ENCODE results near the gene ZCCHC4. TPM values are rescaled to one million over a fixed set of nuclear protein-coding genes. Genes with fewer than 3 reads are reported as not detected.

Gene ZCCHC4
- total RNA-seq, 6 donors from 2014 or later, result 7.0 to 41.9 (median 10.6) TPM

DNA sequence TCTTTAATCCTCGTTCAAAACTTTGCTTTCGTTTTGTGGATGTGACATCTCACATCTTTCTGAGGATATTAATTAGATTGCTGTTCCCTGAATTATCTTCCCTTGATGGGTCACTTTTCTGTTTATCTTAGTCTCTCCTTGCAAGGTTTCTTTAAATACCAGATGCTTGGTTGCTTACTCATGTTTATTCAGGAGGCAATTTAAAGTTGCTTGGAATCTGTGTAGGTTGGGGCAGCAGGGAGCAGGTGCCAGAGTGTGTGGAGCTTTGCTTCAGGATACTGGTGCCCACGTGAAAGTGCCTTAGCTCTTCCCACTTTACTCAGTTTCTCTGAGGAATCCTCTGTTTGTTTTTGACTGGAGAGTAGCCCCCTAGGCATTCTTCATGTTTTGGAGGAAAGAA is 88.5 kb downstream of the ZCCHC4 start:
- no peak overlapping the region for H3K4me3 ChIP-seq
- ATAC-seq (ENCODE audit: low FRiP score in 2 of 2) (no peak), DNase-seq (no peak)
- no peaks in the 10 kb centered on the region for H3K27me3 ChIP-seq
- peaks cover 0 to 6% (median 0%) of the 10 kb centered on the region in 4 donors for H3K9me3 ChIP-seq
- no peak overlapping the region for H3K27ac ChIP-seq
- 77 to 85% methylated on average over 3 of the region's 3 CpGs for WGBS, 2 donors
- no peak for TF ChIP-seq POLR2A (IDR thresholded peaks at IDR 0.05)
- TF ChIP-seq CTCF (IDR thresholded peaks at IDR 0.05), result no peak
- TF ChIP-seq POLR2AphosphoS5 (IDR thresholded peaks at IDR 0.05), result no peak
- TF ChIP-seq EP300 (IDR thresholded peaks at IDR 0.05), result no peak
- no peaks in the 10 kb centered on the region for H3K4me1 ChIP-seq
- H3K36me3 ChIP-seq, result peaks cover 16 to 96% (median 45%) of the 10 kb centered on the region in 4 donors

DNA sequence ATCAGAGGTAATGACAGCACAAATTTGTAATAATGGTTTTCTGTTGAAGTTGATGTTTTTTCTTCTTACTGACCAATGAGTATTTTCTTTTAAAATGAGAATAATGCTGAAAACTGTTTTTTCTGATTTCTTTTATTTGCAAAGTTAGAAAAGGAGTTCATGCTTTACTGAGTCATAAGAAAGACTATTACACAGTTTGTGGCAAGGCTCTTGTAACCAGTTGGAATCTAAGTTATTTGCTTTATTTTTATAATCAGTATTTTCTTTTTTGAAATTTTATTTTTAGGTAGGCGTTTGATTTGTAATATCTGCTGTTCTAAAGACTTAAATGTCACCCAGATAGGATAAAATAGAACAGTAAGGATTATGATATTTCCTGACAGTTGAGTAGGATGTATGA is 89.9 kb downstream of the ZCCHC4 start:
- no peaks in the 10 kb centered on the region for H3K4me1 ChIP-seq
- H3K27me3 ChIP-seq, result no peaks in the 10 kb centered on the region
- H3K36me3 ChIP-seq, result peaks cover 8 to 96% (median 39%) of the 10 kb centered on the region in 4 donors
- WGBS, 2 donors, result 91 to 97% methylated on average over 1 of the region's 1 CpG
- TF ChIP-seq CTCF (IDR thresholded peaks at IDR 0.05), result no peak
- TF ChIP-seq EP300 (IDR thresholded peaks at IDR 0.05), result no peak
- TF ChIP-seq POLR2A (IDR thresholded peaks at IDR 0.05), result no peak
- TF ChIP-seq POLR2AphosphoS5 (IDR thresholded peaks at IDR 0.05), result no peak
- H3K4me3 ChIP-seq, result no peak overlapping the region
- no peaks in the 10 kb centered on the region for H3K9me3 ChIP-seq
- no peak overlapping the region for H3K27ac ChIP-seq
- ATAC-seq (ENCODE audit: low FRiP score in 2 of 2) (no peak), DNase-seq (no peak)

GRCh38 chr4:25403699-25404098 is 91.1 kb downstream of the ZCCHC4 start:
- H3K36me3 ChIP-seq, result peaks cover 12 to 96% (median 37%) of the 10 kb centered on the region in 4 donors
- no peaks in the 10 kb centered on the region for H3K4me1 ChIP-seq
- ATAC-seq (ENCODE audit: low FRiP score in 2 of 2), result no peak
- TF ChIP-seq POLR2A (IDR thresholded peaks at IDR 0.05), result no peak
- TF ChIP-seq CTCF (IDR thresholded peaks at IDR 0.05), result no peak
- TF ChIP-seq POLR2AphosphoS5 (IDR thresholded peaks at IDR 0.05), result no peak
- TF ChIP-seq EP300 (IDR thresholded peaks at IDR 0.05), result no peak
- H3K4me3 ChIP-seq, result no peak overlapping the region
- no peaks in the 10 kb centered on the region for H3K27me3 ChIP-seq
- no peak overlapping the region for H3K27ac ChIP-seq
- H3K9me3 ChIP-seq, result no peaks in the 10 kb centered on the region
- DNase-seq, result no peak

DNA sequence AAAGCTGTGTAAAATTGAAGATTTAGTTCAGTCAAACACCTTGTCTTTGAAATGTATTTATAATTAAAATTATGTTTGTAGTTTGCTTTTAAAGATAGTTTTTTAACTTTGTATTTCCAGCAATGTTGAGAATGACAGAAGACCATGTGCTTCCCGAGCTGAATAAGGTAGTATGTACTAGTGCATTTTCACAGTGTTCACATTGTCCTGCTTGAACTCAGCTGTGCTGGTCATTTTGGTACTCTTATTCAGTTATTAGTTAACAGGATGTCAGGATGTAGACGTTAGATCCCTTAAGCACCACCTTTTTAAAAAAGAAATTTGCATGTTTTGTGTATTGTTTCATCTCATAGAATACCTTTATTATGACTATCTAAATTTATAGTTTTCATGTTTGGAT is 92.9 kb downstream of the ZCCHC4 start:
- WGBS, 2 donors, result 65 to 69% methylated on average over 2 of the region's 2 CpGs
- ATAC-seq (ENCODE audit: low FRiP score in 2 of 2) (no peak), DNase-seq (no peak)
- no peaks in the 10 kb centered on the region for H3K27me3 ChIP-seq
- TF ChIP-seq POLR2A (IDR thresholded peaks at IDR 0.05) (no peak), CTCF (IDR thresholded peaks at IDR 0.05) (no peak), POLR2AphosphoS5 (IDR thresholded peaks at IDR 0.05) (no peak), EP300 (IDR thresholded peaks at IDR 0.05) (no peak)
- H3K27ac ChIP-seq, result no peak overlapping the region
- peaks cover 23 to 96% (median 46%) of the 10 kb centered on the region in 4 donors for H3K36me3 ChIP-seq
- no peaks in the 10 kb centered on the region for H3K4me1 ChIP-seq
- no peaks in the 10 kb centered on the region for H3K9me3 ChIP-seq
- H3K4me3 ChIP-seq, result no peak overlapping the region

GRCh38 chr4:25406081-25406692 is 93.6 kb downstream of the ZCCHC4 start:
- WGBS, 2 donors, result 87 to 93% methylated on average over 5 of the region's 5 CpGs

More at GRCh38 chr4:25406081-25406692, 93.6 kb downstream of the ZCCHC4 start:
- TF ChIP-seq POLR2A (IDR thresholded peaks at IDR 0.05), result no peak
- no peak for TF ChIP-seq POLR2AphosphoS5 (IDR thresholded peaks at IDR 0.05)
- TF ChIP-seq CTCF (IDR thresholded peaks at IDR 0.05), result no peak
- no peak for TF ChIP-seq EP300 (IDR thresholded peaks at IDR 0.05)
- Histone ChIP-seq H3K36me3 (peaks cover 29 to 97% (median 52%) of the 10 kb centered on the region in 4 donors), H3K4me1 (no peaks in the 10 kb centered on the region), H3K27ac (no peak overlapping the region), H3K27me3 (no peaks in the 10 kb centered on the region), H3K4me3 (no peak overlapping the region), H3K9me3 (no peaks in the 10 kb centered on the region)
- no peak for ATAC-seq (ENCODE audit: low FRiP score in 2 of 2)
- no peak for DNase-seq
